Measurements from ENCODE around the gene SHC3.

Gene SHC3

GRCh38 chr9:88996046-88996920, 182.3 kb downstream of the SHC3 start:
- no peak for DNase-seq

DNA sequence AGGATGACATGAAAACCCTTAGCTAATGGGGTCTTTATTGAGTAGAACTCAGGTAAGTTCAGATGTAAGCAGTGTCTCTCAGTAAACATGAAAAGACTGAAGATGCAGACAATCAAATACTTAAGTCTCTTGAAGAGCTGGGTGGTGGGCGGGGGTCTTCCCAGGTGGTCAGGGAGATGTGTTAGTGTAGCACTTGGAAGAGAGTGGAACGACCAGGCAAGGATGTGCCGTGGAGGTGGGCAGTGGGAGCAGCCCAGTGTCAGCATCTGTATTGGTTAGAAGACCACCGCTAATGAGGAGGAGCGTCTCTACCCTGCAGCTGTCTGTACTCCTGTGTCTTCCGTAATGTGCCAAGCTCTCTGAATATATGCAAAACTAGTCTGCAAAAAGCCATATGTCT, 183.0 kb downstream of the SHC3 start:
- DNase-seq = no peak

GRCh38 chr9:88995200-88995577, 183.4 kb downstream of the SHC3 start:
- no peak for DNase-seq

DNA sequence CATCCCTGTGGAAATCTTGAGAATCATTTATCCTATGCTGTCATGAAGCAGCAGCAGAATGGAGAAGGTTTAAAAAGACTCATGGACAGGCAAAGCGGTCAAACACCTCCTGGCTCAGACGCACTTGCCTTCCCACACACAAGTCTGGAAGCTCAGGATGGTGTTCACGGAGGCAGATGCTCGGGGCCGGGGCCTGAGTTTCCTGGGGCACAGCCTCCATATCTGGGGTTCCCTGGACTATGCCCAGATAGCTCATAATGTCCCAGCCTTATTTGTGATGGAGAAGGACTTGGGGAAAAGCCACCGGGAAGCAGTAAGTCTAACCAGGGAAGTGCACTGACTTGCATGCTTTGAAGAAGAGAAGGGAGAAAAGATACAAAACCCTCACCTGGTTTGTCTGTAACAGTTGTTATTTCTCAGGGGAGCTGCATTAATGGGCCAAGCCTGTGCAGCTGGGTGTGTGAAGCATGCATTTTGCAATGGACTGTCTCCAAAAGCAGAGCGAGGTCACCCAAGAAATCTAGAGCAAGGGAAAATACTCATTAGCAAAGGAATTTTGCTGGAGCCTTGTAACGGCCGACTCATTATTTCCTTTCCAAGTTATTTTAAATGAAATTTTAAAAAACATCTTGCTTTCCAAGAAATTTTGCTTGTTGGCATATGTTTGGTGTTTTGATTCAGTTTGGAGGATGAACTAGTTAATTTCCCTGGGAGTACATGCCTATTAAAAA, 184.0 kb downstream of the SHC3 start:
- no peak for DNase-seq

DNA sequence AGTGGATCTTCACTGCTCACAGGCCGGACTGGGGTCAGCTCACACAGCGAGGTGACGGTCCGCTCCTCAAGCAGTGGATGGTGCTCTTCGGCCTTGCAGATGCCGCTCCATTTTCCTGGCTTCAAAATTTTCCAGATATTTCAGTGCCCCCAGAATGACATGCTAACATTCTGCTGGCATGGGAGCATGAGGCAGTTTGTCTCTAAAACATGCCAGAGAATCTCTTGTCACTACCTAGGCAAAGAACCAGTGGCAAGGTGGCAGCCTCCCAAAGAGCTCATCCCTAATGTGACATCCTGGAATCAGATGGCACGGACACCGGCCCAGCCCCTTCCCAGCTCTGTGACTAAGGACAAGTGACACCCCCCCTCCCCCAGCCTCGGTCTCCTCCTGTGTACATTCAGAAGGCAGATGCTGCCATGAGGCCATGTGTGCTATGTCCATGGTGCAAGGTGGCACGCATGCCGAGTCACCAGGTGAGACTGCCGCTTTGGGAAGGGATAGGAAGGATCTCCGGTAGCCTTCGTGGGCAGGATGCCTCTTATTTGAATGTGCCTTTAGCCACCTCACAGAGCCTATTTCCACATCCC, 184.7 kb downstream of the SHC3 start:
- DNase-seq = no peak

- DNase-seq = no peak
These were observed 185.3 kb downstream of the SHC3 start for GRCh38 chr9:88993327-88993726.

- no peak for DNase-seq
These were observed 186.1 kb downstream of the SHC3 start for GRCh38 chr9:88992556-88992955.

GRCh38 chr9:88991066-88992034, 187.3 kb downstream of the SHC3 start, which contains the start of gene S1PR3:
Gene S1PR3, plus strand, starts transcription at chr9:88991468. Its CDS starts 9,733 bp downstream, at chr9:89001201.
- DNase-seq = no peak

- no peak for DNase-seq
These were observed 187.9 kb downstream of the SHC3 start for GRCh38 chr9:88990729-88991065.

DNA sequence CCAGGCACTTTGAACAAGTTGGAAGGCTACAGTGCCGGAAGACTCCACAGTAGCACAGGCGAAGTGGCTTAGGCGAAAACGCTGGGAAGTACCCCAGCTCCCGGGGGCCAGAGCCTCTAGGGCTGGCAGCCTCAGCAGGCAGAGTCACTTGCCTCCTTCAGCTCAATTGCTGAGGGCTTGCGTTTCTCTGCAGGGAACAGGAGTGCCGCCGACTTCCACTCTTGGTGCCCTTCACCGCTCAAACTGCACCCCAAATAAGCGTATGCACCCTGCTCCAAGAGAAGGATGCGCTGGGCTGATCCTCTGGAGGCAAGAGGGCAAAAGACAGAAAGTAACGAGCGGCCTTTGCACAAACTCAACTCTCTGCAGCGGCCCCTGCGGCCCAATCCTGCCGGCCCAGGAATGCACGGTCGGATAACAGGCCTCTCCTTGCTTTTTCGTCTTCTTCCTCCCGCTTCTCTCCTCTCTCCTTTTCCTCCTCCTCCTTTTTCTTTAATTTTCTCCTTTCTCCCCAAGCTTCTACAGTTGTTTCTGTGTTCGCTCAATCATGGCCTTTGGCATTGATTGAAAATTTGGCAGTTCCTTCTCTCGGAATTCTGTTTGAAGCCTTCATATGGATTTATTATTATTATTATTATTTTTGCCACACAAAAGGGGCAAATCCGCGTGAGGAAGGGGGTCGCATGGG, 188.4 kb downstream of the SHC3 start:
- DNase-seq = no peak

GRCh38 chr9:88988796-88989641, 189.6 kb downstream of the SHC3 start:
- no peak for DNase-seq

- no peak for DNase-seq
These were observed 191.0 kb downstream of the SHC3 start for GRCh38 chr9:88987661-88988060.

DNA sequence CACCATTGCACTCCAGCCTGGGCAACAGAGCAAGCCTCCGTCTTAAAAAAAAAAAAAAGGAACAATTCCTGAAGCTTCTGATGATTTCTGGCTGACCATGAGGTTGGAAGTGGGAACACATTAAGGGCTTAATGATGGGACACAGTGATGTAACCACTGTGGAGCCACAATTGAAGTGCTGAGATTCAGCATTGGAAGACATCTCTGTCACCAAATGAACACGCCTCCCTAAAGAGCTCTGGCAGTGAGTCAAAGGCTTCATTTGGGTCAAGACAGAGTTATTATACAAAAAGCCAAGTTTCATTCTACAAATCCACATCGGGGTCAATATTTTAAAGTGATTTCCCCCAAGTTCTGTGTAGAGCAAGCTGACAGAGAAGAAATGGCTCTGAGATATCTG, 191.8 kb downstream of the SHC3 start:
- no peak for DNase-seq

DNA sequence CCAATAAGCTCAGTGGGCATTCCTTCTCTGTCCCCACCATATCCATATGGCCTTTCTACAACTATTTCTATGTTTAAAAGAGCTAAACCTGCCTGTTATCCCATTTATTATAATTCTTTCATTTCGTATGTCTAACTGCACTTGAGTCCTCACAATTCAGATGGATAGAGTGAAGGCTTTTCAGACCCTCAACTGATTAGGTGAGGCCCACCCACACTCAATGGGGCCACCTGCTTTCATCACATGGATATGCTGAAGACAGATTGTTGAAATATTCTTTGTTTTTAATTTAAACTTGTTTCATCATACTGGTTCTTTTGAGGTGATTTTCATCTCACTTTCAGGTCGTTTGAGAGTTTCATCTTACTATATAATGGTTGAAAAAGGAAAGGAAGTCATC, 193.0 kb downstream of the SHC3 start:
- no peak for DNase-seq

DNA sequence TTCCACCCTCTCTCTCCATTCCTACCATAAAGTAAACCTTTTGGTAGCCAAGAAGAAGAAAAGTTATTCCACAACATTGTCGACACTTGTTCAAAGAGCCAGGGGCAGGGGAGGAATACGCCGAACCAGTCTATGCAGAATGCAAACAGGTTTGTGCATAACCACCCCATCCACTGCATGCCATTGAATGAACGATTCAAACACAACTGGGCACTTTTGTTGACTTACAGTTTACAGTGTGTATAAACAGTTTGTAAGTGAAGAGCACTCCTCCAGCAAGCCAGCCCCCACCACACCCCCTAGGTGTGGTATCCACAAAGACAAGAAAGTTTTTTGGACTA, 194.1 kb downstream of the SHC3 start:
- DNase-seq = no peak

GRCh38 chr9:88983865-88984542, 194.6 kb downstream of the SHC3 start:
- no peak for DNase-seq

GRCh38 chr9:88980740-88981203, 197.8 kb downstream of the SHC3 start:
- no peak for DNase-seq

DNA sequence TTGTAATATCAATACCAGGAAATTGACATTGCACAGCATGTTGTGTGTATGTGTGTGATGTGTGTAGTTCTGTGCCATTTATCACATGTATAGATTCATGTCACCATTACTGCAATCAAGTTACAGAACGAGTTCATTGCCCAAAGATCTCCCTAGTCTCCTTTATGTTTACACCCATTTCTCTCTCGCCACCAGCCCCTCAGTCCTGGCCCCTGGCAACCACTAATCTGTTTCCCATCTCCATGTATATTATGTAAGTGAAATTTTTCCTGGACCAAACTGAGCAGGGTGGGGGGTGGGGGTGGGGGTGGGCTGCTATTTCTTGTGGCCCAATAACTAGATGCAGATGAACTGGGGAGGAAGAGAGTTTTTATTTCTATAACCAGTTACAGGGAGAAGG, 198.8 kb downstream of the SHC3 start:
- no peak for DNase-seq

- DNase-seq = no peak
These were observed 199.6 kb downstream of the SHC3 start for GRCh38 chr9:88979021-88979420.

DNA sequence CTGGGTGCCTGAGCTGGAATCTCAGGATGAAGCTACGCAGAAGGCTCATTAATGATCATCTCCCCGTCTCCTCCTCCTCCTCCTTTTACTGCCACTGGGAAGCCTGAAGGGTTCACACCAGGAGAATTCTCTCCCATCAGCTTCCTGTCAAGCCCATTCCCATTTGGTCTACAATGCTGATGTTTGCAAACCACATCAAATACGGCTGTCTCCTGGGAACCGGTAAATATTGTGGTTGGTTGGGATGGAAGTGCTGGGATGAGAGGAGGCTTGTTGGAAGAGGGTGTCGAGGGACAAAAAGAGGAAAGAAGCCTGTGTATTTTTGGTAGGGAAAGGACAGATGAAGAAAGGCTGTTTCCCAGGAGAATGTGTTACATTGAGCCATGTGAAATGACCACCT, 200.6 kb downstream of the SHC3 start:
- no peak for DNase-seq

DNA sequence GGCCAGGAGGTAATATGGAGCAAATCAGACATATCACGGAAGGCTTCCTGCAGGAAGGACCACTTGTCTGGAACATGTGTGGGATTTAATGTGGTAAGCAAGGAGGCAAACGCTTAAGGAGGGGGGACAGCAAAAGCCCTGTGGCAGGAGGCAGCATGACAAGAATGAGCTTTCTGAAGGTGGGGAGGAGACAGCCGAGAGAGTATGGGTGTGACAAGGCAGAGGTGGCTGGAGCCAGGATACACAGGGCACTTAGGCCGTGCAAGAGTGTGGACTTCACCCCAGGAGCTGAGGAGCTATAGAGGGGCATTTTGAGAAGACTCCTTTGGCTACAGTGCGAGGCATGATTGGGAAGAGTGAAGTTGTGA, 201.7 kb downstream of the SHC3 start:
- DNase-seq = no peak
